ENCODE data around the gene CAB39. TPM values are rescaled to one million over a fixed set of nuclear protein-coding genes. Genes with fewer than 3 reads are reported as not detected.

The CAB39 gene
- total RNA-seq, 4 donors from 2014 or later: 53.0 to 67.1 (median 59.5) TPM

- WGBS: 53% methylated on average over 1 of the region's 1 CpG
- Histone ChIP-seq H3K4me1 (peaks cover 37% of the 10 kb centered on the region), H3K27me3 (no peaks in the 10 kb centered on the region), H3K9me3 (no peaks in the 10 kb centered on the region), H3K4me3 (no peak overlapping the region), H3K27ac (no peak overlapping the region), H3K36me3 (peaks cover 12% of the 10 kb centered on the region)
- DNase-seq (ENCODE audit: low spot score in 2 of 2): no peak
- TF ChIP-seq POLR2AphosphoS5 (IDR thresholded peaks at IDR 0.05) (no peak), CTCF (IDR thresholded peaks at IDR 0.05) (no peak), POLR2A (IDR thresholded peaks at IDR 0.05) (no peak), EP300 (IDR thresholded peaks at IDR 0.05) (no peak)
Measured at GRCh38 chr2:230738391-230738811, 25.8 kb downstream of the CAB39 start.

GRCh38 chr2:230738924-230739323 is 26.3 kb downstream of the CAB39 start:
- TF ChIP-seq EP300 (IDR thresholded peaks at IDR 0.05) (no peak), POLR2A (IDR thresholded peaks at IDR 0.05) (no peak), CTCF (IDR thresholded peaks at IDR 0.05) (no peak), POLR2AphosphoS5 (IDR thresholded peaks at IDR 0.05) (no peak)
- DNase-seq (ENCODE audit: low spot score in 2 of 2): no peak
- 80% methylated on average over 2 of the region's 2 CpGs for WGBS
- Histone ChIP-seq H3K36me3 (peaks cover 12% of the 10 kb centered on the region), H3K27me3 (no peaks in the 10 kb centered on the region), H3K9me3 (no peaks in the 10 kb centered on the region), H3K4me1 (peaks cover 34% of the 10 kb centered on the region), H3K27ac (no peak overlapping the region), H3K4me3 (no peak overlapping the region)

DNA sequence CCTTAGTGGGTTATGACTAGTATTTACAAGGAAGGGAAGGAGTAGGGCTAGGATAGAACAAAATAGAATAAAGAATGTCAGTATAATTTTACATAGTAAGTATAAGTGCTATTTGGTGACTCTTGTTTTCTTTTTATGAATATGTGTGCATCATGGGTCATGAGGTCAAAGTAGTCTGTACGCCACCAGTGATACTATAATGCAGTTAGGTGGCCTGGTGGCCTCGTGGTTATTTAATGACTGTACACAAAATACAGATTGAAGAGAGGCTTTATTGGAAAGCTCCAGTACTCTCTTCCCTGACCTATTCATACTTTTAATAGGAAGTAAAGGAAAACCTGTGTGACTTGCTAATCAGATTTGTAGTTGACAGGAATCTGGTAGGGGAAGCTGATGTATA is 27.3 kb downstream of the CAB39 start:
- Histone ChIP-seq H3K36me3 (peaks cover 19% of the 10 kb centered on the region), H3K27me3 (no peaks in the 10 kb centered on the region), H3K4me3 (no peak overlapping the region), H3K27ac (no peak overlapping the region), H3K9me3 (no peaks in the 10 kb centered on the region), H3K4me1 (peaks cover 29% of the 10 kb centered on the region)
- DNase-seq (ENCODE audit: low spot score in 2 of 2): no peak
- 75% methylated on average over 2 of the region's 2 CpGs for WGBS
- TF ChIP-seq POLR2A (IDR thresholded peaks at IDR 0.05) (no peak), POLR2AphosphoS5 (IDR thresholded peaks at IDR 0.05) (no peak), CTCF (IDR thresholded peaks at IDR 0.05) (no peak), EP300 (IDR thresholded peaks at IDR 0.05) (no peak)

DNA sequence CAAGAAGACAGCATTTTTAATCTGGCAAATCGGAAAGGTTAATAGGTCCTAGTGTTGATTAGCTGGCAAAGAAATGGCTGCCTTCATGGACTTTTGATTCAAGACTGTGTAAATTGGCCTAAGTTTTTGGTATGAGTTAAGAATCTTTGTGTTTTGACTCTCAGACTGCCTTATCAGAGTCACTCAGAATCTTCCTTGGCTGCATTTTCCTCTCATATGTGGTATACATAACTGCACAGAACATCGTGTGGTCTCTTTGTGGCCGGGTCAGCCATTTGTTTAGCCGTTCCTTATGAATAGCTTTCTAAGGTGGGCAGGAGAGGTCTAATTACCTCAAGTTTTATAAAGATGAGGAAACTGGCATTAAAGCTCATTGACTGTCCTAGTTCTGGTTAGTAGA is 30.1 kb downstream of the CAB39 start:
- no peaks in the 10 kb centered on the region for H3K9me3 ChIP-seq
- TF ChIP-seq EP300 (IDR thresholded peaks at IDR 0.05) (no peak), POLR2A (IDR thresholded peaks at IDR 0.05) (no peak), POLR2AphosphoS5 (IDR thresholded peaks at IDR 0.05) (no peak), CTCF (IDR thresholded peaks at IDR 0.05) (no peak)
- H3K4me3 ChIP-seq: no peak overlapping the region
- WGBS: 88% methylated on average over 4 of the region's 4 CpGs
- peaks cover 16% of the 10 kb centered on the region for H3K4me1 ChIP-seq
- H3K27ac ChIP-seq: no peak overlapping the region
- no peak for DNase-seq (ENCODE audit: low spot score in 2 of 2)
- no peaks in the 10 kb centered on the region for H3K27me3 ChIP-seq
- H3K36me3 ChIP-seq: peaks cover 23% of the 10 kb centered on the region

DNA sequence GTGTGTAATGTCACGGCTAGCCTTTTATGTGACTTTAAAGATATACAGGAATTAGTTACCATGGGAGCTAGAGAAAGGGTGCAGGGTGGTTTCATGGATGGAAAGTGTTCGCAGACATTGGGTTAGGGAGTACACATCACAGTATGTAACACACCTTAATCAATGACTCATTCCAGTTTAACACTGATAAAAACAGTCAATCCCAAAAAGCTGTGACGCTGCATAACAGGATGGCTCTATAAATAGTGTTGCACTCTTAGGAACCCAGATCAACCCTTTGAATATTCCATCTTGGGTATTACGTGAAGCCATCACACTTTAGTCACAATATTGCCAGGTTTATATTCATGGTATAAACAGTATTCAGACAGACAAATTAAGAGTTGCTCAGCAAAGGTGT is 33.6 kb downstream of the CAB39 start:
- Histone ChIP-seq H3K27ac (no peak overlapping the region), H3K27me3 (no peaks in the 10 kb centered on the region), H3K9me3 (no peaks in the 10 kb centered on the region), H3K36me3 (peaks cover 14% of the 10 kb centered on the region), H3K4me1 (peaks cover 2% of the 10 kb centered on the region), H3K4me3 (no peak overlapping the region)
- DNase-seq (ENCODE audit: low spot score in 2 of 2): no peak
- TF ChIP-seq EP300 (IDR thresholded peaks at IDR 0.05) (no peak), POLR2AphosphoS5 (IDR thresholded peaks at IDR 0.05) (no peak), POLR2A (IDR thresholded peaks at IDR 0.05) (no peak), CTCF (IDR thresholded peaks at IDR 0.05) (no peak)
- whole genome bisulfite sequencing: 78% methylated on average over 4 of the region's 4 CpGs
